Activated T-helper 2 cell treated with anti-CD3 and anti-CD28 coated beads, Interferon-gamma antibody, Interleukin-2, Interleukin-4, amounts not matched to agents 10 μg/mL and 5 μg/mL and 100 μg/mL, durations not matched to agents 14 hours and 24 hours and 36 hours (primary cell): Measurements from ENCODE around the gene HLTF. TPM values are rescaled to one million over a fixed set of nuclear protein-coding genes. Genes with fewer than 3 reads are reported as not detected.

Experiments
- DNase-seq: peaks from one replicate; pipeline ENCODE4 v3.0.0; 2021; ENCODE audit warnings: low spot score
- H3K27ac Mint-ChIP-seq: one replicate; pipeline ENCODE4 v1.8.0; 2021; ENCODE audit warnings: mixed read lengths
- H3K27me3 Mint-ChIP-seq: one replicate; pipeline ENCODE4 v1.8.0; 2021; ENCODE audit warnings: low read depth, mixed read lengths
- H3K36me3 Mint-ChIP-seq: one replicate; pipeline ENCODE4 v1.8.0; 2021; ENCODE audit warnings: low read depth, mixed read lengths
- H3K4me1 Mint-ChIP-seq: one replicate; pipeline ENCODE4 v1.8.0; 2021; ENCODE audit warnings: low read depth, mixed read lengths
- H3K4me3 Mint-ChIP-seq: one replicate; pipeline ENCODE4 v1.8.0; 2021; ENCODE audit warnings: low read depth, mild to moderate bottlenecking, moderate library complexity, mixed read lengths
- H3K9me3 Mint-ChIP-seq: one replicate; pipeline ENCODE4 v1.8.0; 2021; ENCODE audit warnings: mixed read lengths
- intact Hi-C: fragments of 100-400 bp; cut with micrococcal nuclease; formaldehyde crosslinking; loops from one replicate; pipeline ENCODE4 v1.15.1; 2023
- total RNA-seq: library from RNA; stranded (reverse); gene quantifications from 2 replicates; pipeline ENCODE4 v1.2.3, GENCODE V29; 2022

Gene HLTF
- total RNA-seq, 1 donor from 2014 or later = 23.9 TPM

- peak; percentile 30 for DNase-seq
- Mint-ChIP-seq H3K27ac (peak overlapping the region; percentile 67), H3K36me3 (peaks cover 57% of the 10 kb centered on the region), H3K9me3 (no peaks in the 10 kb centered on the region), H3K4me3 (no peak overlapping the region), H3K27me3 (no peaks in the 10 kb centered on the region), H3K4me1 (peaks cover 22% of the 10 kb centered on the region)
- intact Hi-C loops = loop anchor here (2.0 kb wide), 1 partner anchor 19 kb away; the partner anchor contains the start of gene GYG1
Observed at GRCh38 chr3:149009732-149010131, 76.6 kb downstream of the HLTF start.

- no peak for DNase-seq
- Mint-ChIP-seq H3K4me3 (no peak overlapping the region), H3K9me3 (no peaks in the 10 kb centered on the region), H3K36me3 (peaks cover 48% of the 10 kb centered on the region), H3K27me3 (no peaks in the 10 kb centered on the region), H3K27ac (no peak overlapping the region), H3K4me1 (peaks cover 27% of the 10 kb centered on the region)
- intact Hi-C loops = loop anchor here (2.0 kb wide), 1 partner anchor 17 kb away; the partner anchor contains the start of gene GYG1
Observed at GRCh38 chr3:149007567-149008257, 78.6 kb downstream of the HLTF start.

- H3K36me3 Mint-ChIP-seq = peaks cover 45% of the 10 kb centered on the region
- no peak overlapping the region for H3K4me3 Mint-ChIP-seq
- H3K4me1 Mint-ChIP-seq = peaks cover 20% of the 10 kb centered on the region
- no peaks in the 10 kb centered on the region for H3K27me3 Mint-ChIP-seq
- H3K9me3 Mint-ChIP-seq = no peaks in the 10 kb centered on the region
- H3K27ac Mint-ChIP-seq = no peak overlapping the region
- DNase-seq = no peak
- intact Hi-C loops = no loop called here
Observed at GRCh38 chr3:149005416-149005815, 80.9 kb downstream of the HLTF start.

- Mint-ChIP-seq H3K27ac (no peak overlapping the region), H3K9me3 (no peaks in the 10 kb centered on the region), H3K4me1 (peaks cover 22% of the 10 kb centered on the region), H3K27me3 (no peaks in the 10 kb centered on the region), H3K4me3 (no peak overlapping the region), H3K36me3 (peaks cover 48% of the 10 kb centered on the region)
- intact Hi-C loops = no loop called here
- no peak for DNase-seq
Observed at GRCh38 chr3:149004622-149005021, 81.7 kb downstream of the HLTF start.

- no peak for DNase-seq
- H3K27me3 Mint-ChIP-seq = no peaks in the 10 kb centered on the region
- H3K36me3 Mint-ChIP-seq = peaks cover 48% of the 10 kb centered on the region
- intact Hi-C loops = no loop called here
- H3K9me3 Mint-ChIP-seq = no peaks in the 10 kb centered on the region
- no peak overlapping the region for H3K27ac Mint-ChIP-seq
- peaks cover 24% of the 10 kb centered on the region for H3K4me1 Mint-ChIP-seq
- H3K4me3 Mint-ChIP-seq = no peak overlapping the region
Observed at GRCh38 chr3:149003653-149004305, 82.6 kb downstream of the HLTF start.

GRCh38 chr3:149001727-149002126 is 84.6 kb downstream of the HLTF start:
- Mint-ChIP-seq H3K9me3 (no peaks in the 10 kb centered on the region), H3K27ac (no peak overlapping the region), H3K4me3 (no peak overlapping the region), H3K36me3 (peaks cover 49% of the 10 kb centered on the region), H3K27me3 (no peaks in the 10 kb centered on the region), H3K4me1 (peaks cover 32% of the 10 kb centered on the region)
- intact Hi-C loops = no loop called here
- DNase-seq = no peak

GRCh38 chr3:149000206-149000745 is 86.1 kb downstream of the HLTF start:
- intact Hi-C loops = no loop called here
- Mint-ChIP-seq H3K4me1 (peaks cover 32% of the 10 kb centered on the region), H3K9me3 (no peaks in the 10 kb centered on the region), H3K36me3 (peaks cover 61% of the 10 kb centered on the region), H3K4me3 (no peak overlapping the region), H3K27ac (no peak overlapping the region), H3K27me3 (no peaks in the 10 kb centered on the region)
- DNase-seq = no peak

- DNase-seq = no peak
- Mint-ChIP-seq H3K36me3 (peaks cover 65% of the 10 kb centered on the region), H3K27me3 (no peaks in the 10 kb centered on the region), H3K27ac (no peak overlapping the region), H3K4me3 (no peak overlapping the region), H3K4me1 (peaks cover 32% of the 10 kb centered on the region), H3K9me3 (no peaks in the 10 kb centered on the region)
- intact Hi-C loops = no loop called here
Observed at GRCh38 chr3:148999806-149000205, 86.5 kb downstream of the HLTF start.

GRCh38 chr3:148998715-148999423 is 87.5 kb downstream of the HLTF start:
- Mint-ChIP-seq H3K27me3 (no peaks in the 10 kb centered on the region), H3K36me3 (peaks cover 71% of the 10 kb centered on the region), H3K27ac (peak overlapping the region; percentile 42), H3K4me3 (no peak overlapping the region), H3K9me3 (no peaks in the 10 kb centered on the region), H3K4me1 (peaks cover 29% of the 10 kb centered on the region)
- no peak for DNase-seq
- intact Hi-C loops = no loop called here

GRCh38 chr3:148998297-148998696 is 88.0 kb downstream of the HLTF start:
- no peaks in the 10 kb centered on the region for H3K9me3 Mint-ChIP-seq
- H3K36me3 Mint-ChIP-seq = peaks cover 71% of the 10 kb centered on the region
- peaks cover 32% of the 10 kb centered on the region for H3K4me1 Mint-ChIP-seq
- no peaks in the 10 kb centered on the region for H3K27me3 Mint-ChIP-seq
- no peak for DNase-seq
- intact Hi-C loops = no loop called here
- H3K27ac Mint-ChIP-seq = peak overlapping the region; percentile 42
- no peak overlapping the region for H3K4me3 Mint-ChIP-seq

- intact Hi-C loops = no loop called here
- H3K27me3 Mint-ChIP-seq = no peaks in the 10 kb centered on the region
Observed at GRCh38 chr3:148997623-148998022, 88.7 kb downstream of the HLTF start.

GRCh38 chr3:148992635-148993255 is 93.6 kb downstream of the HLTF start:
- intact Hi-C loops = loop anchor here (5.0 kb wide), 1 partner anchor 255 kb away; no protein-coding TSS in a partner anchor
- Mint-ChIP-seq H3K27me3 (no peaks in the 10 kb centered on the region), H3K4me1 (peaks cover 29% of the 10 kb centered on the region), H3K27ac (peak overlapping the region; percentile 39), H3K9me3 (no peaks in the 10 kb centered on the region), H3K36me3 (peaks cover 34% of the 10 kb centered on the region), H3K4me3 (peak overlapping the region; percentile 80)
- no peak for DNase-seq

More at GRCh38 chr3:148997623-148998022, 88.7 kb downstream of the HLTF start:
- Mint-ChIP-seq H3K36me3 (peaks cover 71% of the 10 kb centered on the region), H3K4me3 (no peak overlapping the region), H3K9me3 (no peaks in the 10 kb centered on the region), H3K4me1 (peaks cover 38% of the 10 kb centered on the region), H3K27ac (no peak overlapping the region)
- no peak for DNase-seq
